MCF 10A (cell line): ENCODE results near the gene GALNT13. TPM values are rescaled to one million over a fixed set of nuclear protein-coding genes. Genes with fewer than 3 reads are reported as not detected.

Experiments used
- BruUV-seq: library from RNA; stranded (reverse); fragments of 400-500 nt; replicated peaks from 2 replicates; lab custom pipeline; 2021; lab: Mats Ljungman, UMichigan
- CTCF ChIA-PET: fragments of 300-600 bp; sonication (Branson Sonifier 250); formaldehyde crosslinking; extraction: SDS; loops from one replicate; lab custom pipeline; 2021; ENCODE audit warnings: antibody characterized with exemption, inconsistent platforms; lab: Yijun Ruan, JAX
- POLR2A ChIA-PET: fragments of 300-600, 350-650 bp; sonication (Branson Sonifier 250); formaldehyde crosslinking; extraction: SDS; loops from one replicate; lab custom pipeline; 2020; ENCODE audit warnings: antibody characterized with exemption, inconsistent platforms; lab: Yijun Ruan, JAX
- DNase-seq: peaks from one replicate; pipeline ENCODE4 v3.0.0-alpha.2; 2018; ENCODE audit not compliant: unreplicated experiment
- H3K27ac Mint-ChIP-seq: one replicate; pipeline ENCODE4 v1.8.0; 2022; ENCODE audit warnings: mild to moderate bottlenecking, low read depth, mixed read lengths; ENCODE audit not compliant: unreplicated experiment
- H3K27me3 Mint-ChIP-seq: one replicate; pipeline ENCODE4 v1.8.0; 2022; ENCODE audit warnings: mixed read lengths; ENCODE audit not compliant: insufficient read depth, unreplicated experiment
- H3K36me3 Mint-ChIP-seq: one replicate; pipeline ENCODE4 v1.8.0; 2022; ENCODE audit warnings: mild to moderate bottlenecking, moderate library complexity, mixed read lengths; ENCODE audit not compliant: insufficient read depth, unreplicated experiment
- H3K4me1 Mint-ChIP-seq: one replicate; pipeline ENCODE4 v1.8.0; 2022; ENCODE audit warnings: mixed read lengths; ENCODE audit not compliant: insufficient read depth, unreplicated experiment
- H3K4me3 Mint-ChIP-seq: one replicate; pipeline ENCODE4 v1.8.0; 2022; ENCODE audit warnings: mild to moderate bottlenecking, moderate library complexity, mixed read lengths; ENCODE audit not compliant: unreplicated experiment
- H3K9me3 Mint-ChIP-seq: one replicate; pipeline ENCODE4 v1.8.0; 2022; ENCODE audit warnings: mixed read lengths; ENCODE audit not compliant: unreplicated experiment
- intact Hi-C: fragments of 100-400 bp; cut with micrococcal nuclease; formaldehyde crosslinking; loops from 2 replicates; pipeline ENCODE4 v1.14.1; 2022
- total RNA-seq: library from RNA; stranded (reverse); gene quantifications from 2 replicates; pipeline ENCODE4 v1.2.3, GENCODE V29; 2022
- TF ChIP-seq, protein P1 (sequence below): fragments of 200-600 bp; IDR thresholded peaks from one replicate; pipeline ENCODE4 v1.8.0; 2022; ENCODE audit warnings: antibody characterized with exemption, mild to moderate bottlenecking; ENCODE audit not compliant: unreplicated experiment

Gene GALNT13
- total RNA-seq, 1 experiment from 2014 or later: 0.54 TPM

DNA sequence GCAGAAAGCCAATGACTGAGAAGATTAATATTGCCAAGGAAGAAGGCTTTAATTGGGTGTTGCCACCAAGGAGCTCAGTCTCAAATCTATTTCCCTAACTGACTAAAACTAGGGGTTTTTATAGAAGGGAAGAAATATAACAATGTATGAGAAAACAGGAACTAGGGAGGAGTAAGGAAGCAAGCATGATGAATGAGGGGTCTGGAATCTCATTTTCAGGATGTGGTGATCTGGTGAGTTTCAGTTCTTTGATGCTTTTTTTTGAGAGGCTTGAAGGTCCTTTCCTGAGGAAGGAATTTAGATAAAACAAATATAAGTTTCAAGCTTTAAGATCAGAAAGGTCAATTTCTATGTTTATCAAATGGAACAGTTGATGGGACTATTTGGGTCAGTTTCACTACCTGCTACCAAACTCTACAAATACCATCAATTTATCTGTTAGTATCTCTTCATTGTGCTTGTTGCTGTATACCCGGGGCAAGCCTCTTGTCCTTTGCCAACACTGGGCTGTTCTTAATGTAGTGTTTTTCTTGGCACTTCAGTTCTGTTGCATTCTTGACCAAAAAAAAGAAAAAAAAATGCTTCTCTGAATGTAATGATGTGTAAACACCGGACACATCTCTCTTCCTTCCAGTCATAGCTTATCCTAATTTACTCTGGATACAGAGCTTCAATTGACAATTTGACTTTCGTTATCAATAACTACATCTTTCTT lies 357.0 kb downstream of the GALNT13 start:
- no peaks in the 10 kb centered on the region for H3K9me3 Mint-ChIP-seq
- POLR2A ChIA-PET: no interaction called here
- no peak overlapping the region for H3K27ac Mint-ChIP-seq
- no peaks in the 10 kb centered on the region for H3K36me3 Mint-ChIP-seq
- CTCF ChIA-PET: no interaction called here
- intact Hi-C loops: no loop called here
- no peak overlapping the region for H3K4me3 Mint-ChIP-seq
- TF ChIP-seq, protein P1, sequence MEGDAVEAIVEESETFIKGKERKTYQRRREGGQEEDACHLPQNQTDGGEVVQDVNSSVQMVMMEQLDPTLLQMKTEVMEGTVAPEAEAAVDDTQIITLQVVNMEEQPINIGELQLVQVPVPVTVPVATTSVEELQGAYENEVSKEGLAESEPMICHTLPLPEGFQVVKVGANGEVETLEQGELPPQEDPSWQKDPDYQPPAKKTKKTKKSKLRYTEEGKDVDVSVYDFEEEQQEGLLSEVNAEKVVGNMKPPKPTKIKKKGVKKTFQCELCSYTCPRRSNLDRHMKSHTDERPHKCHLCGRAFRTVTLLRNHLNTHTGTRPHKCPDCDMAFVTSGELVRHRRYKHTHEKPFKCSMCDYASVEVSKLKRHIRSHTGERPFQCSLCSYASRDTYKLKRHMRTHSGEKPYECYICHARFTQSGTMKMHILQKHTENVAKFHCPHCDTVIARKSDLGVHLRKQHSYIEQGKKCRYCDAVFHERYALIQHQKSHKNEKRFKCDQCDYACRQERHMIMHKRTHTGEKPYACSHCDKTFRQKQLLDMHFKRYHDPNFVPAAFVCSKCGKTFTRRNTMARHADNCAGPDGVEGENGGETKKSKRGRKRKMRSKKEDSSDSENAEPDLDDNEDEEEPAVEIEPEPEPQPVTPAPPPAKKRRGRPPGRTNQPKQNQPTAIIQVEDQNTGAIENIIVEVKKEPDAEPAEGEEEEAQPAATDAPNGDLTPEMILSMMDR: no peak
- H3K4me1 Mint-ChIP-seq: no peaks in the 10 kb centered on the region
- DNase-seq: no peak
- no TSS peak for BruUV-seq
- H3K27me3 Mint-ChIP-seq: peaks cover 23% of the 10 kb centered on the region

GRCh38 chr2:154229966-154230365 lies 358.2 kb downstream of the GALNT13 start:
- no peak for DNase-seq
- Mint-ChIP-seq H3K9me3 (no peaks in the 10 kb centered on the region), H3K27ac (no peak overlapping the region), H3K4me1 (no peaks in the 10 kb centered on the region), H3K27me3 (peaks cover 21% of the 10 kb centered on the region), H3K4me3 (no peak overlapping the region), H3K36me3 (no peaks in the 10 kb centered on the region)
- ChIA-PET POLR2A (no interaction called here), CTCF (no interaction called here)
- BruUV-seq: no TSS peak
- TF ChIP-seq, protein P1: no peak
- intact Hi-C loops: no loop called here

- BruUV-seq: no TSS peak
- Mint-ChIP-seq H3K9me3 (no peaks in the 10 kb centered on the region), H3K27ac (no peak overlapping the region), H3K4me1 (no peaks in the 10 kb centered on the region), H3K36me3 (no peaks in the 10 kb centered on the region), H3K4me3 (no peak overlapping the region), H3K27me3 (peaks cover 15% of the 10 kb centered on the region)
- ChIA-PET CTCF (no interaction called here), POLR2A (no interaction called here)
- intact Hi-C loops: no loop called here
- DNase-seq: no peak
- TF ChIP-seq, protein P1: no peak
Measured at GRCh38 chr2:154231021-154231420, 359.3 kb downstream of the GALNT13 start.

DNA sequence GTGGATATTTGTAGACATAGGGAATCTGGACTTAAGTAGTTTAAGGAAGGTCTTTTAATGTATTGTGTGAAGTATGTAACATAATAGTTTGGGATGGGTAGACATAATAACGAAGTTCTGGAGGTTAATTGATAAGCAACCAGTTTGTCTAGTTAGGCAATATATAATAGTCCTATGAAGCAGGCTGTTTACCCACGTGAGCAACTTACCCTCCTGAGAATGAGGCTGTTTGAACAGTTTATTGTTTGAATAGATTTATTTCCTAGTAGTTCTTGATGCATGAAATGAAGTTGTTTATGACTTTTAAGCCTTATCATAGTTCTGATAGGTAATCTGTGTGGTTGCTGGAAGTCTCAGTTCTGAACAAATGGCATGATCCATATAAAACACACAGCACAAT lies 361.5 kb downstream of the GALNT13 start:
- CTCF ChIA-PET: interaction anchor here (0.6 kb wide), 1 partner anchor 786 kb away, joined by 3 read pairs; no protein-coding TSS in a partner anchor
- no peak overlapping the region for H3K4me3 Mint-ChIP-seq
- H3K4me1 Mint-ChIP-seq: no peaks in the 10 kb centered on the region
- H3K36me3 Mint-ChIP-seq: no peaks in the 10 kb centered on the region
- H3K27me3 Mint-ChIP-seq: peaks cover 11% of the 10 kb centered on the region
- POLR2A ChIA-PET: no interaction called here
- H3K27ac Mint-ChIP-seq: no peak overlapping the region
- TF ChIP-seq, protein P1: no peak
- H3K9me3 Mint-ChIP-seq: no peaks in the 10 kb centered on the region
- intact Hi-C loops: no loop called here
- BruUV-seq: no TSS peak
- DNase-seq: no peak
